ENCODE measurements around the gene COG1.
A peak's percentile ranks its signal among the peaks of the same experiment; 100 is the strongest.

The COG1 gene

GRCh38 chr17:73227944-73228343 lies 35.1 kb downstream of the COG1 start:
- no peak overlapping the region for H2AFZ ChIP-seq (ENCODE audit: low read depth)
- peaks cover 44% of the 10 kb centered on the region for H3K4me1 ChIP-seq (ENCODE audit: low read depth, poor library complexity, severe bottlenecking)
- no peaks in the 10 kb centered on the region for H3K27me3 ChIP-seq (ENCODE audit: insufficient read depth, low read depth)
- H3K36me3 ChIP-seq (ENCODE audit: insufficient read depth), result no peaks in the 10 kb centered on the region
- H4K20me1 ChIP-seq (ENCODE audit: insufficient read depth), result peaks cover 12% of the 10 kb centered on the region; the same call in 1 of the 2 replicates
- TF ChIP-seq, protein P1, sequence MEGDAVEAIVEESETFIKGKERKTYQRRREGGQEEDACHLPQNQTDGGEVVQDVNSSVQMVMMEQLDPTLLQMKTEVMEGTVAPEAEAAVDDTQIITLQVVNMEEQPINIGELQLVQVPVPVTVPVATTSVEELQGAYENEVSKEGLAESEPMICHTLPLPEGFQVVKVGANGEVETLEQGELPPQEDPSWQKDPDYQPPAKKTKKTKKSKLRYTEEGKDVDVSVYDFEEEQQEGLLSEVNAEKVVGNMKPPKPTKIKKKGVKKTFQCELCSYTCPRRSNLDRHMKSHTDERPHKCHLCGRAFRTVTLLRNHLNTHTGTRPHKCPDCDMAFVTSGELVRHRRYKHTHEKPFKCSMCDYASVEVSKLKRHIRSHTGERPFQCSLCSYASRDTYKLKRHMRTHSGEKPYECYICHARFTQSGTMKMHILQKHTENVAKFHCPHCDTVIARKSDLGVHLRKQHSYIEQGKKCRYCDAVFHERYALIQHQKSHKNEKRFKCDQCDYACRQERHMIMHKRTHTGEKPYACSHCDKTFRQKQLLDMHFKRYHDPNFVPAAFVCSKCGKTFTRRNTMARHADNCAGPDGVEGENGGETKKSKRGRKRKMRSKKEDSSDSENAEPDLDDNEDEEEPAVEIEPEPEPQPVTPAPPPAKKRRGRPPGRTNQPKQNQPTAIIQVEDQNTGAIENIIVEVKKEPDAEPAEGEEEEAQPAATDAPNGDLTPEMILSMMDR (conservative IDR thresholded peaks at IDR 0.05; ENCODE audit: low read depth, low read length), result no peak
- no peak overlapping the region for H3K27ac ChIP-seq
- peaks cover 63% of the 10 kb centered on the region for H3K79me2 ChIP-seq (ENCODE audit: insufficient read depth, low read depth)
- H3K9ac ChIP-seq, result no peak overlapping the region
- H3K4me2 ChIP-seq, result peak overlapping the region; percentile 52
- no peak overlapping the region for H3K4me3 ChIP-seq (IDR thresholded peaks at IDR 0.05; ENCODE audit: insufficient read depth, low read depth, low read length)

DNA sequence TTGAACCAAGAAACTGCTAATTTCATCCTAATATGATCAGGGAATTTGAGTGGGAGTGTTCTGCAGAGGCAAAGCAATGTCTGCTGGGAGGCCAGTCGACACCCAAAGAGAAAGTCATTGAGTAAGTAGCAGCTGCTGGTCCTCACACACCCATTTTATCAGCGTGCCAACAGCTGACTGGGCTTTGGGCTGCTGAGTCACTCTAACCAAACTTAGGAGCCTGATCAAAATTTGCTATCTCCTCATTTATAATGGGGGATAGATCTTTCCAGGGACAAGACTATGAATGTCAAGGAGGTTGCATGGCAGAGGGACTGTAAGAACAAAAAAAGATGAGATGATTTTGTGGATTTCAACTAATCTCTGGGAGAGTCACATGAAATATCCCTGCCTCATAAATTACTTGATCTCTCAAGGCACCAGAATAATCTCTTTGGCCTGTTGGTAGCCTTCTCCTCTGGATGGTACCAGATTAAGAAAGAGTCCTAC lies 35.9 kb downstream of the COG1 start:
- Histone ChIP-seq H3K36me3 (ENCODE audit: insufficient read depth) (no peaks in the 10 kb centered on the region), H3K4me3 (IDR thresholded peaks at IDR 0.05; ENCODE audit: insufficient read depth, low read depth, low read length) (no peak overlapping the region), H3K27ac (peak overlapping the region; percentile 47; the same call in 1 of the 2 replicates), H3K4me2 (peak overlapping the region; percentile 52), H2AFZ (ENCODE audit: low read depth) (no peak overlapping the region), H3K27me3 (ENCODE audit: insufficient read depth, low read depth) (no peaks in the 10 kb centered on the region), H3K9ac (no peak overlapping the region; the same call in 1 of the 2 replicates), H4K20me1 (ENCODE audit: insufficient read depth) (peaks cover 12% of the 10 kb centered on the region; the same call in 1 of the 2 replicates), H3K79me2 (ENCODE audit: insufficient read depth, low read depth) (peaks cover 71% of the 10 kb centered on the region), H3K4me1 (ENCODE audit: low read depth, poor library complexity, severe bottlenecking) (peaks cover 46% of the 10 kb centered on the region)
- TF ChIP-seq, protein P1 (conservative IDR thresholded peaks at IDR 0.05; ENCODE audit: low read depth, low read length), result no peak

GRCh38 chr17:73230088-73230487 lies 37.2 kb downstream of the COG1 start:
- H3K36me3 ChIP-seq (ENCODE audit: insufficient read depth), result no peaks in the 10 kb centered on the region
- peaks cover 71% of the 10 kb centered on the region for H3K79me2 ChIP-seq (ENCODE audit: insufficient read depth, low read depth)
- peaks cover 50% of the 10 kb centered on the region for H3K4me1 ChIP-seq (ENCODE audit: low read depth, poor library complexity, severe bottlenecking)
- no peak overlapping the region for H3K27ac ChIP-seq
- TF ChIP-seq, protein P1 (conservative IDR thresholded peaks at IDR 0.05; ENCODE audit: low read depth, low read length), result no peak
- no peak overlapping the region for H2AFZ ChIP-seq (ENCODE audit: low read depth)
- peak overlapping the region; percentile 91; the same call in 1 of the 2 replicates for H3K4me2 ChIP-seq
- H3K27me3 ChIP-seq (ENCODE audit: insufficient read depth, low read depth), result no peaks in the 10 kb centered on the region
- peaks cover 12% of the 10 kb centered on the region; the same call in 1 of the 2 replicates for H4K20me1 ChIP-seq (ENCODE audit: insufficient read depth)
- no peak overlapping the region for H3K9ac ChIP-seq
- no peak overlapping the region for H3K4me3 ChIP-seq (IDR thresholded peaks at IDR 0.05; ENCODE audit: insufficient read depth, low read depth, low read length)

DNA sequence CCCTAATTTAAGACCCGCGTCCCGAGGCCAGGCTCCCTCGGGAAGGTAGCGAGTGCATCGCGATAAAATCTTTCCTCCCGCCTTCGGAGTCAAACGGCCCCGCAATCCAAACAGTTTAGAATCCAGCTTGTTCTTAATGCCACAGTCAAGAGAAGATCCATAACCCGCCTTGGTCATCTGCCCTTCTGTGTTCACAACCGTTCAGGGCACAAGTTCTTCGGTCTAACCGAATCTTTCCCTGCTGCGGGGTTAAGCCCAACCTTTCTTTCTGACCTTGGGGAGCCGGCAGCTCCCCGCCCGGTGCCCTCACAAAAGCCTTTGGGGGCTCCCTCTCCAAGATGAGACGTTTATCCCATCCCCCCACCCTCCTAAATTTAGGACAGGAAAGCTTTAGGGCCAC lies 38.5 kb downstream of the COG1 start:
- Histone ChIP-seq H3K27ac (no peak overlapping the region), H2AFZ (ENCODE audit: low read depth) (peak overlapping the region; percentile 74; the same call in 1 of the 2 replicates), H4K20me1 (ENCODE audit: insufficient read depth) (peaks cover 12% of the 10 kb centered on the region; the same call in 1 of the 2 replicates)

More for the DNA sequence above, 38.5 kb downstream of the COG1 start:
- Histone ChIP-seq H3K4me1 (ENCODE audit: low read depth, poor library complexity, severe bottlenecking) (peaks cover 50% of the 10 kb centered on the region), H3K36me3 (ENCODE audit: insufficient read depth) (no peaks in the 10 kb centered on the region), H3K9ac (peak overlapping the region; percentile 71), H3K27me3 (ENCODE audit: insufficient read depth, low read depth) (no peaks in the 10 kb centered on the region), H3K4me2 (peak overlapping the region; percentile 91), H3K4me3 (IDR thresholded peaks at IDR 0.05; ENCODE audit: insufficient read depth, low read depth, low read length) (peak overlapping the region; percentile 43), H3K79me2 (ENCODE audit: insufficient read depth, low read depth) (peaks cover 66% of the 10 kb centered on the region)
- TF ChIP-seq, protein P1 (conservative IDR thresholded peaks at IDR 0.05; ENCODE audit: low read depth, low read length), result no peak

All from KMS-11 (cell line).